IPS-11a (cell line): ENCODE results near the gene GOPC.
"Not testable (repeated sequence)": the region's sequence is repeated elsewhere in the genome, so short reads cannot be mapped to it uniquely, and the experiment has no call there.

ENCODE experiments used
- H3K4me3 ChIP-seq: one replicate; pipeline ENCODE4 v1.5.1; 2013; ENCODE audit warnings: low read depth, low read length, control low read depth

Gene GOPC

DNA sequence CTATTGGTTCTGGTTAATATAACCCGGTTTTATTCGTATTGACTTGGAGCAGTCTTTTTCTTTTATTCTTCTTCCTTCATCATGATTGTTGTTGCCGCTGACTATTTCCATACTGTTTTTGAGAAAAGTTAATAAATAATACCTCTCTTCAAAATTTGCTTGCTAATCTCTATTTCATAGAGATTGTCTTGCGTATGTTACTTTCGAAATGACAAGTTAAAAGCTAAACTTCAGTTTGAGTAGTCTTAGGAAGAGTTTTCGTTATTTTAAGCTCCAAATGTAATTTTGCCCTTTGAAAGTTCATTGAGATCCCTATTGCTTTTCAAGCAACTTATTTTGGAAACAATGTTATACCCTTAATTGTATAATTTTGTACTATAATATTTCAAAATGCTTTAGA lies 83.4 kb downstream of the GOPC start:
- no peak overlapping the region for H3K4me3 ChIP-seq

DNA sequence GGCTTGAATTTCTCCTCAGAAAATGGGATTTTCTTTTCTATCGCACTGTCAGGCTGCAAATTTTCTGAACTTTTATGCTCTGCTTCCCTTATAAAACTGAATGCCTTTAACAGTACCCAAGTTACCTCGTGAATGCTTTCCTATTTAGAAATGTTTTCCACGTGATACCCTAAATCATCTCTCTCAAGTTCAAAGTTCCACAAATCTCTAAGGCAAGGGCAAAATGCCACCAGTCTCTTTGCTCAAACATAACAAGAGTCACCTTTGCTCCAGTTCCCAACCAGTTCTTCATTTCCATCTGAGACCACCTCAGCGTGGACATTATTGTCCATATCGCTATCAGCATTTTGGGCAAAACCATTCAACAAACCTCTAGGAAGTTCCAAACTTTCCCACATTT lies 84.3 kb downstream of the GOPC start:
- H3K4me3 ChIP-seq = not testable (repeated sequence)

GRCh38 chr6:117515326-117515725 lies 87.0 kb downstream of the GOPC start:
- no peak overlapping the region for H3K4me3 ChIP-seq

DNA sequence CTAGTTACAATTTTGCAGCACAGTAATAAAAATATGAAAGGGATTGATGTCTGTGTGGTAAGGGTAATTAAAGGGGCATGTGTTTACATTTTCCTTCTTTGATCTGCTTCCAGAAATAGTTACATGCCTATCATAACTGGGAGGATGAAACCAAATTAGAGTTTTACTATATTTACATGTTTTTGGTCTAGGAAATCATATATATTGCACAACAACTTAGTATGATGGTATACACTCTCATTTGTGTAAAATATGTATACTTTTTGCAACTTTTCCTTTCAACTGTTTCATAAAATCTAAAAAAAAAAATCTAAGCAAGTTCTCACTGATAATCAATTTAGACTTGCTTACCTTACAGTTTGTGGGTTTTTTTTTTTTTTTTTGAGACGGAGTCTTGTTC lies 87.7 kb downstream of the GOPC start:
- no peak overlapping the region for H3K4me3 ChIP-seq

GRCh38 chr6:117513778-117514365 lies 88.4 kb downstream of the GOPC start:
- H3K4me3 ChIP-seq = no peak overlapping the region

DNA sequence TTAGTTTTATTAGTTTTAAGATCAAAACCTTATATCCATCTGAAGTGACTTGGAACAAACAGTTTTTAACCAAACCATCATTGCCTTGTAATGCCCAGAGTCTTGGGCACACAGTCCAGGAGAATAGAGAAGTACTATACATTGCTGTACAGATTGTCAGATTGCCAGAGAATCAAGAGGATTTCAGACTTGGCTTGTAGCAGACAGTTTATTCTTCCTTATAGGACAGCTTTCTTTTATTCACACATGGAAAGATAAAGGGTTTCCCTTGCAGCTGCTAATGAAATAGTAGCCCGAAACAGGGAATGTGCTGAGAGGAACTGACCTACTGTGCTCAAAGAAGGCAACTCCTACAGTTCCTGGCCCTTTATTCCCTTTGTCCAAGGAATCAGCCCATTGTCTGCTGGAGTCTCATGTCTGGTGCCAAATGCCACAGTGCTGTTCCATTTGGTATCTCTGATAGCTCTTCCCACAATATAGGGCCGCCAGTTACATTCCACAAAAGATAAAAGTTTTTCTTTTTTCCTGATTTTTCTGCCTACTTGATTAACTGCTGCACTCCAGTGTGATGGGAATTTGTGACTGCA lies 89.2 kb downstream of the GOPC start:
- no peak overlapping the region for H3K4me3 ChIP-seq

GRCh38 chr6:117512056-117512828 lies 90.1 kb downstream of the GOPC start:
- no peak overlapping the region for H3K4me3 ChIP-seq
